Measurements from ENCODE around the gene MEX3D. TPM values are rescaled to one million over a fixed set of nuclear protein-coding genes. Genes with fewer than 3 reads are reported as not detected.

MEX3D gene
- total and polyA plus RNA-seq, 2 donors from 2014 or later, result 5.4 to 19.3 TPM

DNA sequence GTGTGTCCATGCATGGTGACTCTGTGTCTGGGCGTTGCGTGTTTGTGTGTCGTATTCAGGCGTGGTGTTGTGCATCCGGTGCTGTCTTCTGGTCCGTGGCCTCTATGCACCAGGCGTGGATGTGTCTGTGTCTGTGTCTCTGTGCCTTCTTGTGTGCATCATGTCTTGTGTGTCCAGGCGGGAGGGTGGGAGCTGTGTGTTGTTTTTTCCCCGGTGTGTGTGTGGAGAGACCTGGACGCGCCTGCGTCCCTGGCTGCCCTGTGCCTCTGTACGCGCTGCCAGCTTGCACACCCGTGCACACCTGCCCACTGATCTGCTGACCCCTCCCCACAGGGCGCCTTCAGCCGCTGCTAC, 43.2 kb downstream of the MEX3D start:
- Histone ChIP-seq H3K4me1 (ENCODE audit: control insufficient read depth in 2 of 3, insufficient read depth in 2 of 3, low read depth in 1 of 3, low read length in 3 of 3) (peaks cover 0 to 4% (median 0%) of the 10 kb centered on the region in 3 donors), H3K27ac (ENCODE audit: low read depth in 2 of 2, low read length in 2 of 2) (no peak overlapping the region), H3K4me3 (ENCODE audit: low read length in 3 of 3) (no peak overlapping the region), H3K36me3 (ENCODE audit: control insufficient read depth in 2 of 3, insufficient read depth in 3 of 3, low read length in 3 of 3) (no peaks in the 10 kb centered on the region), H3K27me3 (ENCODE audit: control insufficient read depth, insufficient read depth, low read length) (peaks cover 9% of the 10 kb centered on the region), H3K9ac (ENCODE audit: low read length in 3 of 3) (no peak overlapping the region), H3K9me3 (ENCODE audit: control insufficient read depth in 2 of 3, insufficient read depth in 1 of 3, low read length in 3 of 3) (peaks cover 0 to 2% (median 0%) of the 10 kb centered on the region in 3 donors)
- TF ChIP-seq CTCF (IDR thresholded peaks at IDR 0.05; ENCODE audit: borderline replicate concordance, extremely low read depth, insufficient read depth), result no peak
- intact Hi-C loops (cut with DNase I), result no loop called here
- no peak for DNase-seq
- no peak for FAIRE-seq

- H3K9ac ChIP-seq (ENCODE audit: low read length in 3 of 3), result no peak overlapping the region
- H3K36me3 ChIP-seq (ENCODE audit: control insufficient read depth in 2 of 3, insufficient read depth in 3 of 3, low read length in 3 of 3), result no peaks in the 10 kb centered on the region
- TF ChIP-seq CTCF (IDR thresholded peaks at IDR 0.05; ENCODE audit: borderline replicate concordance, extremely low read depth, insufficient read depth), result no peak
- DNase-seq (no peak), FAIRE-seq (no peak)
- H3K9me3 ChIP-seq (ENCODE audit: control insufficient read depth in 2 of 3, insufficient read depth in 1 of 3, low read length in 3 of 3), result peaks cover 0 to 2% (median 0%) of the 10 kb centered on the region in 3 donors
- peaks cover 0 to 4% (median 0%) of the 10 kb centered on the region in 3 donors for H3K4me1 ChIP-seq (ENCODE audit: control insufficient read depth in 2 of 3, insufficient read depth in 2 of 3, low read depth in 1 of 3, low read length in 3 of 3)
- H3K4me3 ChIP-seq (ENCODE audit: low read length in 3 of 3), result no peak overlapping the region
- H3K27me3 ChIP-seq (ENCODE audit: control insufficient read depth, insufficient read depth, low read length), result peaks cover 9% of the 10 kb centered on the region
- intact Hi-C loops (cut with DNase I), result no loop called here
- no peak overlapping the region for H3K27ac ChIP-seq (ENCODE audit: low read depth in 2 of 2, low read length in 2 of 2)
Measured at GRCh38 chr19:1524287-1524971, 43.7 kb downstream of the MEX3D start.

GRCh38 chr19:1523412-1524286, 44.5 kb downstream of the MEX3D start, which contains the start of gene PLK5:
PLK5 (plus strand) TSS chr19:1524077; CDS start chr19:1526997, 2,920 bp downstream.
- no peak for FAIRE-seq
- peak in 1 of 5 donors; percentile 42 for DNase-seq
- Histone ChIP-seq H3K36me3 (ENCODE audit: control insufficient read depth in 2 of 3, insufficient read depth in 3 of 3, low read length in 3 of 3) (no peaks in the 10 kb centered on the region), H3K4me3 (ENCODE audit: low read length in 3 of 3) (no peak within 1 kb of the TSS), H3K4me1 (ENCODE audit: control insufficient read depth in 2 of 3, insufficient read depth in 2 of 3, low read depth in 1 of 3, low read length in 3 of 3) (peaks cover 0 to 4% (median 0%) of the 10 kb centered on the region in 3 donors), H3K27me3 (ENCODE audit: control insufficient read depth, insufficient read depth, low read length) (peaks cover 9% of the 10 kb centered on the region), H3K9ac (ENCODE audit: low read length in 3 of 3) (no peak within 1 kb of the TSS), H3K27ac (ENCODE audit: low read depth in 2 of 2, low read length in 2 of 2) (no peak within 1 kb of the TSS), H3K9me3 (ENCODE audit: control insufficient read depth in 2 of 3, insufficient read depth in 1 of 3, low read length in 3 of 3) (peaks cover 0 to 2% (median 0%) of the 10 kb centered on the region in 3 donors)
- TF ChIP-seq CTCF (IDR thresholded peaks at IDR 0.05; ENCODE audit: borderline replicate concordance, extremely low read depth, insufficient read depth), result no peak
- intact Hi-C loops (cut with DNase I), result no loop called here
